Trophoblast cell (in vitro differentiated cells and primary cell): Measurements from ENCODE around the gene CPN2.

ENCODE experiments used
- DNase-seq, 2 donors: peaks; one replicate each; pipeline ENCODE4 v3.0.0-alpha.2; 2016
- H2AFZ ChIP-seq: 2 replicates; pipeline ENCODE4 v1.6.1; 2013; ENCODE audit warnings: low read length, moderate library complexity, mild to moderate bottlenecking; ENCODE audit not compliant: insufficient read depth, poor library complexity
- H2AK5ac ChIP-seq: 2 replicates; pipeline ENCODE4 v1.6.1; 2013; ENCODE audit warnings: mild to moderate bottlenecking, low read length
- H2BK120ac ChIP-seq: 2 replicates; pipeline ENCODE4 v1.6.1; 2013; ENCODE audit warnings: low read length, mild to moderate bottlenecking, moderate library complexity; ENCODE audit not compliant: insufficient read depth, poor library complexity
- H2BK12ac ChIP-seq: 2 replicates; pipeline ENCODE4 v1.6.1; 2013; ENCODE audit warnings: mild to moderate bottlenecking, low read length, moderate library complexity
- H2BK5ac ChIP-seq: 2 replicates; pipeline ENCODE4 v1.6.1; 2013; ENCODE audit warnings: low read length, low read depth, moderate library complexity, mild to moderate bottlenecking; ENCODE audit not compliant: poor library complexity
- H3K14ac ChIP-seq: 2 replicates; pipeline ENCODE4 v1.6.1; 2013; ENCODE audit warnings: mild to moderate bottlenecking, low read length
- H3K18ac ChIP-seq: 2 replicates; pipeline ENCODE4 v1.6.1; 2013; ENCODE audit warnings: mild to moderate bottlenecking, low read length
- H3K23ac ChIP-seq: 2 replicates; pipeline ENCODE4 v1.6.1; 2013; ENCODE audit warnings: low read length
- H3K27ac ChIP-seq: 2 replicates; pipeline ENCODE4 v1.5.1; 2013; ENCODE audit warnings: low read depth, mild to moderate bottlenecking, inconsistent platforms, low read length, moderate library complexity
- H3K27me3 ChIP-seq: 2 replicates; pipeline ENCODE4 v1.6.1; 2013; ENCODE audit warnings: inconsistent platforms, mild to moderate bottlenecking, low read length, moderate library complexity; ENCODE audit not compliant: insufficient read depth
- H3K36me3 ChIP-seq, 2 experiments: 1 replicate in 1 of 2; 2 replicates in 1 of 2; pipeline ENCODE4 v1.6.1; 2013; ENCODE audit warnings: low read length in 2 of 2, mild to moderate bottlenecking in 2 of 2, moderate library complexity in 1 of 2; ENCODE audit not compliant: insufficient read depth in 2 of 2, control insufficient read depth in 1 of 2
- H3K4ac ChIP-seq: 2 replicates; pipeline ENCODE4 v1.6.1; 2013; ENCODE audit warnings: low read depth, mild to moderate bottlenecking, low read length, moderate library complexity
- H3K4me1 ChIP-seq, 2 experiments: 1 replicate in 1 of 2; 2 replicates in 1 of 2; pipeline ENCODE4 v1.6.1; 2013; ENCODE audit warnings: low read length in 2 of 2, mild to moderate bottlenecking in 2 of 2, moderate library complexity in 1 of 2; ENCODE audit not compliant: insufficient read depth in 2 of 2, control insufficient read depth in 1 of 2
- H3K4me2 ChIP-seq: 2 replicates; pipeline ENCODE4 v1.6.1; 2013; ENCODE audit warnings: inconsistent platforms, mild to moderate bottlenecking, low read length, moderate library complexity
- H3K4me3 ChIP-seq: 2 replicates; pipeline ENCODE4 v1.5.1; 2013; ENCODE audit warnings: mild to moderate bottlenecking, low read depth, low read length, inconsistent platforms
- H3K79me1 ChIP-seq: one replicate; pipeline ENCODE4 v1.6.1; 2013; ENCODE audit warnings: low read length
- H3K79me2 ChIP-seq: 2 replicates; pipeline ENCODE4 v1.6.1; 2013; ENCODE audit warnings: low read length, mild to moderate bottlenecking; ENCODE audit not compliant: control insufficient read depth, insufficient read depth, poor library complexity
- H3K9ac ChIP-seq: 2 replicates; pipeline ENCODE4 v1.6.1; 2013; ENCODE audit warnings: mild to moderate bottlenecking, low read length
- H3K9me3 ChIP-seq: 2 replicates; pipeline ENCODE4 v1.6.1; 2013; ENCODE audit warnings: low read depth, mild to moderate bottlenecking, control low read depth, inconsistent platforms, low read length; ENCODE audit not compliant: insufficient read depth
- H4K12ac ChIP-seq: 2 replicates; pipeline ENCODE4 v1.6.1; 2013; ENCODE audit warnings: low read depth, mild to moderate bottlenecking, low read length, moderate library complexity
- H4K8ac ChIP-seq: 2 replicates; pipeline ENCODE4 v1.6.1; 2013; ENCODE audit warnings: low read depth, mild to moderate bottlenecking, low read length, moderate library complexity
- H4K91ac ChIP-seq: one replicate; pipeline ENCODE4 v1.6.1; 2013; ENCODE audit warnings: low read depth, mild to moderate bottlenecking, low read length, moderate library complexity
- WGBS: extraction: QIAGEN DNeasy Blood & Tissue Kit; methylation state at CpG from one replicate; pipeline ENCODE4 v1.1.7; 2013; ENCODE audit warnings: missing lambda C conversion rate; ENCODE audit not compliant: insufficient read length, insufficient coverage; ENCODE audit errors: extremely low coverage; 5-methylcytosine and 5-hydroxymethylcytosine counted together

Gene CPN2

DNA sequence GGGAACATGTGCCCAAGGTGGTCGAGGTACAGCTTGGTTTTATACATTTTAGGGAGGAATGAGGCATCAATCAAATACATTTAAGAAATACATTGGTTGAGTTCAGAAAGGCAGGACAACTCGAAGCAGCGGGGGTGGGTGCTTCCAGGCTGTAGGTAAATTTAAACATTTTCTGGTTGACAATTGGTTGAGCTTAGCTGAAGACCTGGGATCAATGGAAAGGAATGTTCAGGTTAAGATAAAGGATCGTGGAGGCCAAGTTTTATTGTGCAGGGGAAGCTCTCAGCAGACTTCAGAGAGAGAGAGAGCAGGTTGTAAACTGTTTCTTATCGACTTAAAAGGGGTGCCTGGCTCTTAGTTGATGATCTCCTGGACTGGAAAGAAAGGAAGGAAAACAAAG is 11.3 kb downstream of the CPN2 start:
- H2AK5ac ChIP-seq = no peak overlapping the region
- no peak overlapping the region for H2AFZ ChIP-seq
- H3K4me3 ChIP-seq = no peak overlapping the region
- H4K12ac ChIP-seq = no peak overlapping the region
- H3K79me1 ChIP-seq = no peaks in the 10 kb centered on the region
- H3K4me1 ChIP-seq = peaks cover 5 to 6% of the 10 kb centered on the region in 2 experiments
- H3K9me3 ChIP-seq = no peaks in the 10 kb centered on the region
- no peak for DNase-seq
- no peak overlapping the region for H3K23ac ChIP-seq
- H3K4me2 ChIP-seq = no peak overlapping the region
- H2BK120ac ChIP-seq = no peak overlapping the region
- H3K79me2 ChIP-seq = no peaks in the 10 kb centered on the region
- no peak overlapping the region for H2BK5ac ChIP-seq
- no peaks in the 10 kb centered on the region for H3K36me3 ChIP-seq
- H3K27ac ChIP-seq = no peak overlapping the region
- H4K91ac ChIP-seq = no peak overlapping the region
- H3K4ac ChIP-seq = no peak overlapping the region
- H3K9ac ChIP-seq = no peak overlapping the region
- H4K8ac ChIP-seq = no peak overlapping the region
- no peak overlapping the region for H3K14ac ChIP-seq
- no peaks in the 10 kb centered on the region for H3K27me3 ChIP-seq
- no CpG with 5 or more reads among the region's 5 CpGs for WGBS
- H3K18ac ChIP-seq = no peak overlapping the region
- H2BK12ac ChIP-seq = no peak overlapping the region

DNA sequence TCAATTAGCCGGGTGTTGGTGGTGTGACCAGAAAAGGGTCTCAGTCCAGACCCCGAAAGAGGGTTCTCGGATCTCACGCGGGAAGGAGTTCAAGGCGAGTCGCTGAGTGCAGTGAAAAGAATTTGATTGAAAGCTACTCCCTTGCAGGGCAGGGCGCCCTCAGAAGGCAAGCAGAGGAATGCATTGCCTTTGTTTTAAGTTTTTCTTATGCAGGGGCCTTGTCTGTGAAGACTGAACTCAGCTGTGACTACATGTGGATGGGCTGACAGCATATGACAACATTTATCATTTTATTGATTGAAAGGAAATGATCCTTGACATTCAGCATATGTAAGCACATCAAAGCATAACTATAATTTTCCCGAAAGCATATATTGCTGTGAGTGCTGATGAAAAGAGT is 11.8 kb downstream of the CPN2 start:
- H3K36me3 ChIP-seq = no peaks in the 10 kb centered on the region
- no peak overlapping the region for H3K18ac ChIP-seq
- H3K79me2 ChIP-seq = no peaks in the 10 kb centered on the region
- peak; percentile 29 to 61 for DNase-seq
- no peaks in the 10 kb centered on the region for H3K9me3 ChIP-seq
- no peak overlapping the region for H3K4me2 ChIP-seq
- H2AFZ ChIP-seq = no peak overlapping the region
- no peaks in the 10 kb centered on the region for H3K27me3 ChIP-seq
- H2AK5ac ChIP-seq = no peak overlapping the region
- no peaks in the 10 kb centered on the region for H3K79me1 ChIP-seq
- peaks cover 5 to 6% of the 10 kb centered on the region in 2 experiments for H3K4me1 ChIP-seq
- H4K8ac ChIP-seq = no peak overlapping the region
- no peak overlapping the region for H3K14ac ChIP-seq
- H4K91ac ChIP-seq = no peak overlapping the region
- no peak overlapping the region for H2BK12ac ChIP-seq
- H2BK5ac ChIP-seq = no peak overlapping the region
- no peak overlapping the region for H3K4me3 ChIP-seq
- WGBS = no CpG with 5 or more reads among the region's 9 CpGs
- H3K4ac ChIP-seq = no peak overlapping the region
- no peak overlapping the region for H3K27ac ChIP-seq
- no peak overlapping the region for H3K23ac ChIP-seq
- no peak overlapping the region for H2BK120ac ChIP-seq
- H3K9ac ChIP-seq = no peak overlapping the region
- no peak overlapping the region for H4K12ac ChIP-seq

DNA sequence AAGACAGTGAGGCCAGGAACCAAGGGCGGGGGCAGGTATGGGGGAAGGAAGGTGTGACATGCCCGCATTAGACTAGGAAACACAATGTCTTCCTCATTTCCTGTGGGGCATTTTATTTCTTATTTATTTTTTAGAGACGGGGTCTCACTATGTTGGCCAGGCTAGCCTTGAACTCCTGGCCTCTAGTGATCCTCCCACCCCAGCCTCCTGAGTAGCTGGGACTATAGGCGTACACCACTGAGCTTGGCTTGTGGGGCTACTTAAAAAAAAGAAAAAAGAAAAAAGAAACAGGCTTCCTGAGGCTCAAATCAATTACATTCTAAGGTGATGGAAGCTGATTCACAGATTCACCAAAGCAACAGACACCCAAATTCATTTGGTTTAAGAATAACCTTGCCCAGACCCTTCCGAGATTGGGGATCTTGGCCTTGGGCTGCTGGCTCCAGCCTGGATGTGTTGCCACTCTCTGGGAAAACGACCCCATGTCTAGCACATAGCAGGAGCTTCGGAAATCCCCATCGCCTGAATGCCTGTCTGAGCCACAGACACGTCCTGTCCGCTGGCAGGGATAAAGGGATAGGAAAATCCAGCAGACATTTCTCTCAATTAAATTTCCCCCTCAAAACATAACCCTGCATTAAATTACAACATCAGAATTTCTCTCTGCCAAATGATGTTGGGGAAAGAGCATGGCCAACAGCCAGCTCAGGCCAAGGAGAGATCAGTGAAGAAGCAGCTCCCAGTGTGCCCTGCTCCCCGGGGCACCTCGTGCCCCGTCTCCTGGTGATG is 13.0 kb downstream of the CPN2 start:
- WGBS = no CpG with 5 or more reads among the region's 13 CpGs

DNA sequence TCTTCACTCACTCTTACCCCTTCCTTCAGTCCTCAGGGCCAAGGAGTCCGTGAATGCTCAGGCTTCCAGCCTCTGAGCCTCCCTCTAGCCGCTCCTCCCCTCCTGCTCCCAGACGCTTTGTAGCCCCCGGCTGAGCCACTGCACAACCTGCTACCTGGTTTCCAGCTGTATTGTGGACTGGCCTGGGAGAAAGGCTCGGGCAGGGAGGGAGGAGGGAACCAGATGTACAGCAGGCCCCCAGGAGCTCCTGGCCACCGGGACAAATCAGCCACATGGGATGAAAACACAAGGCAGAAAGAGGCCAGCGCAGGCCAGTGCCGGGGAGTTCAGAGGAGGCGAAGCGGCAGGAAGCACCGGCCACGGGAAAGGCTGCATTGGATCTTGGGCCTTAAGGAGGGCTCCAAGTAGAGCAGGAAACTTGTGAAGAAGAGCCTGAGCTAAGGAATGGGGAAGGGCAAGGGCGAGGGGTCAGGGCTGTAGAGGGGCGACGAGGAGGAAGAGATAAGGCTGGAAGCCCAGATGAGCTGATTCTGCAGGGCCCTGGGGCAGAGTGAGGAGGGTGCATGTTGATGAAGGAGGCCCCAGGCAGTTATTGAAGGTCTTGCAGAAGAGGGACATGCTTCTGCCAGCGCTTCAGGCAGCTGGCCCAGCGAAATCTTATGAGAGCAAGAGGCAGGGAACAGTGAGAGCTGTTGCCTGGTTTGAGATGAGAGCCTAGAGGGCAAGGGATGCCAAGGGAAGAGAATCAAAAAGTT is 14.3 kb downstream of the CPN2 start:
- WGBS = no CpG with 5 or more reads among the region's 17 CpGs

More for the DNA sequence above, 13.0 kb downstream of the CPN2 start:
- no peak overlapping the region for H3K4me2 ChIP-seq
- no peaks in the 10 kb centered on the region for H3K79me2 ChIP-seq
- no peak overlapping the region for H3K18ac ChIP-seq
- no peaks in the 10 kb centered on the region for H3K9me3 ChIP-seq
- peaks cover 2% of the 10 kb centered on the region for H3K27me3 ChIP-seq
- H2BK120ac ChIP-seq = no peak overlapping the region
- H3K14ac ChIP-seq = no peak overlapping the region
- no peak overlapping the region for H3K4ac ChIP-seq
- H2AK5ac ChIP-seq = no peak overlapping the region
- no peak overlapping the region for H4K8ac ChIP-seq
- H3K27ac ChIP-seq = no peak overlapping the region
- peaks cover 4% of the 10 kb centered on the region for H3K79me1 ChIP-seq
- H3K4me3 ChIP-seq = no peak overlapping the region
- no peak for DNase-seq
- H3K4me1 ChIP-seq = peaks cover 10 to 11% of the 10 kb centered on the region in 2 experiments
- no peak overlapping the region for H2BK12ac ChIP-seq
- no peak overlapping the region for H4K12ac ChIP-seq
- H4K91ac ChIP-seq = no peak overlapping the region
- no peak overlapping the region for H3K23ac ChIP-seq
- no peak overlapping the region for H2BK5ac ChIP-seq
- no peak overlapping the region for H3K9ac ChIP-seq
- no peak overlapping the region for H2AFZ ChIP-seq
- H3K36me3 ChIP-seq = no peaks in the 10 kb centered on the region

More for the DNA sequence above, 14.3 kb downstream of the CPN2 start:
- Histone ChIP-seq H3K4me3 (no peak overlapping the region), H3K4ac (no peak overlapping the region), H4K12ac (no peak overlapping the region), H3K9me3 (no peaks in the 10 kb centered on the region), H3K23ac (no peak overlapping the region), H3K4me1 (peaks cover 10 to 11% of the 10 kb centered on the region in 2 experiments), H2BK120ac (no peak overlapping the region), H3K27me3 (peaks cover 4% of the 10 kb centered on the region), H2BK12ac (no peak overlapping the region), H2BK5ac (no peak overlapping the region), H3K79me2 (no peaks in the 10 kb centered on the region), H3K79me1 (peaks cover 4% of the 10 kb centered on the region), H3K36me3 (no peaks in the 10 kb centered on the region), H2AK5ac (no peak overlapping the region), H4K91ac (no peak overlapping the region), H3K14ac (no peak overlapping the region), H3K9ac (no peak overlapping the region), H3K27ac (no peak overlapping the region), H3K18ac (no peak overlapping the region), H4K8ac (no peak overlapping the region), H2AFZ (no peak overlapping the region), H3K4me2 (no peak overlapping the region)
- DNase-seq = peak; percentile 53 to 76
